Neuronal stem cell (in vitro differentiated cells): ENCODE data around the gene HOXC10.

Experiments used
- DNase-seq: peaks from one replicate; pipeline ENCODE4 v3.0.0-alpha.2; 2013; ENCODE audit warnings: low spot score
- H2AFZ ChIP-seq: one replicate; pipeline ENCODE4 v1.6.1; 2013; ENCODE audit warnings: mild to moderate bottlenecking, low read length, inconsistent platforms
- H2AK5ac ChIP-seq: 2 replicates; pipeline ENCODE4 v1.6.1; 2013; ENCODE audit warnings: low read depth, mild to moderate bottlenecking, inconsistent platforms, low read length, moderate library complexity, mixed read lengths
- H2BK120ac ChIP-seq: 2 replicates; pipeline ENCODE4 v1.6.1; 2013; ENCODE audit warnings: low read depth, mild to moderate bottlenecking, inconsistent platforms, low read length, moderate library complexity, mixed read lengths
- H2BK12ac ChIP-seq: one replicate; pipeline ENCODE4 v1.6.1; 2013; ENCODE audit warnings: low read length, inconsistent platforms
- H2BK15ac ChIP-seq: 2 replicates; pipeline ENCODE4 v1.6.1; 2013; ENCODE audit warnings: mild to moderate bottlenecking, low read length, inconsistent platforms, mixed read lengths
- H2BK5ac ChIP-seq: one replicate; pipeline ENCODE4 v1.6.1; 2013; ENCODE audit warnings: inconsistent platforms, mild to moderate bottlenecking, low read length, moderate library complexity
- H3K14ac ChIP-seq: one replicate; pipeline ENCODE4 v1.6.1; 2013; ENCODE audit warnings: low read length, inconsistent platforms
- H3K18ac ChIP-seq: 2 replicates; pipeline ENCODE4 v1.6.1; 2013; ENCODE audit warnings: low read length, inconsistent platforms
- H3K23ac ChIP-seq: 2 replicates; pipeline ENCODE4 v1.6.1; 2013; ENCODE audit warnings: low read depth, mild to moderate bottlenecking, mixed read lengths, low read length, inconsistent platforms; ENCODE audit not compliant: poor library complexity
- H3K27ac ChIP-seq: replicated peaks from 3 replicates; pipeline ENCODE4 v1.5.1; 2013; ENCODE audit warnings: low read length, inconsistent platforms
- H3K27me3 ChIP-seq, 3 experiments: 2 replicates each; pipeline ENCODE4 v1.6.1; 2013; ENCODE audit warnings: low read length in 3 of 3, mild to moderate bottlenecking in 2 of 3, inconsistent platforms in 1 of 3, low read depth in 1 of 3, mixed read lengths in 1 of 3, moderate library complexity in 1 of 3; ENCODE audit not compliant: control insufficient read depth in 3 of 3, insufficient read depth in 3 of 3
- H3K36me3 ChIP-seq, 2 donors: replicated peaks in 1 of 2; 2 replicates each; pipeline ENCODE4 v1.6.1; 2013; ENCODE audit warnings: low read length in 2 of 2; ENCODE audit not compliant: control insufficient read depth in 2 of 2, insufficient read depth in 2 of 2
- H3K4ac ChIP-seq: 2 replicates; pipeline ENCODE4 v1.6.1; 2013; ENCODE audit warnings: inconsistent platforms, mild to moderate bottlenecking, low read length, moderate library complexity
- H3K4me1 ChIP-seq, 2 donors: 1 replicate in 1 of 2; 2 replicates in 1 of 2; pipeline ENCODE4 v1.6.1; 2013; ENCODE audit warnings: low read length in 2 of 2, low read depth in 1 of 2; ENCODE audit not compliant: control insufficient read depth in 2 of 2, insufficient read depth in 1 of 2
- H3K4me2 ChIP-seq: one replicate; pipeline ENCODE4 v1.6.1; 2013; ENCODE audit warnings: mild to moderate bottlenecking, low read length, inconsistent platforms; ENCODE audit not compliant: insufficient read depth, poor library complexity, severe bottlenecking
- H3K4me3 ChIP-seq, 2 donors: 2 replicates each; pipeline ENCODE4 v1.5.1; 2013; ENCODE audit warnings: low read length in 2 of 2, mild to moderate bottlenecking in 2 of 2, inconsistent platforms in 1 of 2, moderate library complexity in 1 of 2
- H3K79me1 ChIP-seq: one replicate; pipeline ENCODE4 v1.6.1; 2013; ENCODE audit warnings: low read depth, mild to moderate bottlenecking, inconsistent platforms, low read length, moderate library complexity
- H3K9ac ChIP-seq: one replicate; pipeline ENCODE4 v1.6.1; 2013; ENCODE audit warnings: mild to moderate bottlenecking, low read depth, low read length, inconsistent platforms; ENCODE audit not compliant: poor library complexity
- H3K9me3 ChIP-seq, 2 donors: replicated peaks in 1 of 2; 2 replicates each; pipeline versions ENCODE3 to v1.6.1; 2013; ENCODE audit warnings: low read length in 2 of 2, mild to moderate bottlenecking in 2 of 2, inconsistent platforms in 1 of 2, low read depth in 1 of 2, mixed read lengths in 1 of 2, moderate library complexity in 1 of 2; ENCODE audit not compliant: control insufficient read depth in 2 of 2, insufficient read depth in 1 of 2
- H4K8ac ChIP-seq: one replicate; pipeline ENCODE4 v1.6.1; 2013; ENCODE audit warnings: low read depth, mild to moderate bottlenecking, inconsistent platforms, low read length, moderate library complexity
- H4K91ac ChIP-seq: one replicate; pipeline ENCODE4 v1.6.1; 2013; ENCODE audit warnings: low read length, low read depth, mild to moderate bottlenecking, inconsistent platforms; ENCODE audit not compliant: poor library complexity
- WGBS, 2 donors: extraction: QIAGEN DNeasy Blood & Tissue Kit; methylation state at CpG; one replicate each; pipeline ENCODE4 v1.1.7; 2013; ENCODE audit warnings: missing lambda C conversion rate in 2 of 2, mixed read lengths in 1 of 2; ENCODE audit not compliant: insufficient read length in 2 of 2, insufficient replicate concordance in 1 of 2; ENCODE audit errors: extremely low coverage in 2 of 2; 5-methylcytosine and 5-hydroxymethylcytosine counted together

HOXC10 gene

DNA sequence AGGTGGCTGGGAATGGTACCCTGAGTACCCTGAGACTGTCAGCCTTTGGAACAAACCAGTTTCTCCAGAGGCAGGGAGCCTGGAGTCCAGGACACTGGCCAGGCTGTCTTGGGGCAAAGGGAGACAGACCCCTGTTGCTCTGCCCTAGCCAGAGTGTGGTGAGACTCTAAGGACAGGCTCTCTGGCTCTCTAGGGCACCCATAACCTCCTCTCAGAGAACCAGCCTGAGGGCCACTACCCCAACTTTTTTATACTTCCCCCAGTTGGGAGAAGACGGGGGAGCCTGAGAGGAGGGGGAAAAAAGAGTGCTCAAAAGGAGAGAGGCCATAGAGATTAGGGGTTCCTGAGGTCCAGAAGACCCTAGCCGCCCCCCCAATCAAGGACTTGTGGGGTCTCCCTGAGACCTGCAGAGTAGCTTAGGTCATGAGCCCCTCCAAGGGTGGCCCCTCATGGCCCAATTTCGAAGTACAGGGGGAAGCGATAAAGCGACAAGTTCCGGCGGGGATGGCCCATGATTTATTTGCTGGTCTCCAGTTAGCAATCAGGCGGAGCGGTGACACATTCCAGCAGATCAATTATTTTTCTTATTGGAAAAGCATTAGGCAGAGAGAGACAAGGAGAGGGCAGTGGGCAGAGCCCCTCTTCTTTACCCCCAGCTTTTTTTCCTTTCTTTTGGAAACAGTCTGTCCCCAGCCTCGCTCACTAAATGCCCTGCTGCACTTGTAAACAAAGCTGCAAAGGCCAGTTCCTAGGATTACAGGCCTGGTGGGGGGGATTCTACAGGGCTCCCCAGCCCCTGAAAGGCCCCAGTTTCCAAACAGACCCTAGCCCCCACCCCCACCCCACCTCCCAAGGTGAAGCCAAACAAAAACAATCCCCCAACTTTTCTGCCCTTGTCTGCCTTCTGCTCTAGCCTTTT is 25.4 kb downstream of the HOXC10 start:
- Histone ChIP-seq H2BK120ac (no peak overlapping the region), H3K14ac (no peak overlapping the region), H3K9ac (no peak overlapping the region), H2BK12ac (no peak overlapping the region), H2BK15ac (no peak overlapping the region), H3K27ac (no peak overlapping the region), H4K8ac (no peak overlapping the region), H3K23ac (no peak overlapping the region), H3K4me2 (no peak overlapping the region), H3K4ac (no peak overlapping the region), H3K27me3 (peaks cover 57 to 95% (median 94%) of the 10 kb centered on the region in 3 experiments), H3K18ac (no peak overlapping the region), H3K4me1 (no peaks in the 10 kb centered on the region), H2AK5ac (no peak overlapping the region), H3K36me3 (no peaks in the 10 kb centered on the region), H2BK5ac (no peak overlapping the region), H4K91ac (no peak overlapping the region), H3K4me3 (no peak overlapping the region), H3K79me1 (peaks cover 2% of the 10 kb centered on the region), H3K9me3 (no peaks in the 10 kb centered on the region), H2AFZ (no peak overlapping the region)
- DNase-seq = no peak
- no CpG with 5 or more reads among the region's 10 CpGs for WGBS, 2 donors

DNA sequence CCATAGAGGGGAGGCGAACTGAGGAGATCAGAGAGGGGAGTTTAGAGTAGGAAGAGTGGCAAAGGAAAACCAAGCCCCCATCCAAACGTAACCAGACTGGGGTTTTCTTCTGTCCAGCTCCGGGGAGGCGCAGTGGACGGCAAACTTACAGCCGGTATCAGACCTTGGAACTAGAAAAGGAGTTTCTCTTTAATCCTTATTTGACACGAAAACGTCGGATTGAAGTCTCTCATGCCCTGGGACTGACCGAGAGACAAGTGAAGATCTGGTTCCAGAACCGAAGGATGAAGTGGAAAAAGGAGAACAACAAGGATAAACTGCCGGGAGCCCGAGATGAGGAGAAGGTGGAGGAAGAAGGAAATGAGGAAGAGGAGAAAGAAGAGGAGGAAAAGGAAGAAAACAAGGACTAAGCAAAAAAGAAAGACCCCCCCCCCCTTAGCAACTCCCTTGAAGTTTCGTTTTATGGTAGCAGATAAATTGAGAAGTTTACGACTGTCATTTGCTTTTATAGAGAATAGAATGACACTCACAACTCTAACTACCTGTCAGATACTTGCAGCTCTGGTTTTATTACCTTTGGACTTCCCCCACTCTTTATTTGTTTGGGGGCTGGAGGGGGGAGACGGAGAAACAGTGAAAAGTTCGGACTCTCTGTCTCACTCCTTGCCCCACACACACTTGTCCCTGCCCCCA is 26.2 kb downstream of the HOXC10 start:
- H3K4me1 ChIP-seq = no peaks in the 10 kb centered on the region
- H3K27ac ChIP-seq = no peak overlapping the region
- H3K4me2 ChIP-seq = no peak overlapping the region
- no peak overlapping the region for H3K4me3 ChIP-seq
- H2BK15ac ChIP-seq = no peak overlapping the region
- WGBS, 2 donors = no CpG with 5 or more reads among the region's 17 CpGs
- H2BK12ac ChIP-seq = no peak overlapping the region
- H2AFZ ChIP-seq = no peak overlapping the region
- no peak overlapping the region for H4K8ac ChIP-seq
- DNase-seq = no peak
- H3K9ac ChIP-seq = no peak overlapping the region
- H2AK5ac ChIP-seq = no peak overlapping the region
- no peak overlapping the region for H2BK120ac ChIP-seq
- peaks cover 56 to 96% (median 94%) of the 10 kb centered on the region in 3 experiments for H3K27me3 ChIP-seq
- no peak overlapping the region for H3K14ac ChIP-seq
- no peaks in the 10 kb centered on the region for H3K9me3 ChIP-seq
- H2BK5ac ChIP-seq = no peak overlapping the region
- no peak overlapping the region for H4K91ac ChIP-seq
- H3K23ac ChIP-seq = no peak overlapping the region
- H3K4ac ChIP-seq = no peak overlapping the region
- no peaks in the 10 kb centered on the region for H3K36me3 ChIP-seq
- peaks cover 2% of the 10 kb centered on the region for H3K79me1 ChIP-seq
- H3K18ac ChIP-seq = no peak overlapping the region

DNA sequence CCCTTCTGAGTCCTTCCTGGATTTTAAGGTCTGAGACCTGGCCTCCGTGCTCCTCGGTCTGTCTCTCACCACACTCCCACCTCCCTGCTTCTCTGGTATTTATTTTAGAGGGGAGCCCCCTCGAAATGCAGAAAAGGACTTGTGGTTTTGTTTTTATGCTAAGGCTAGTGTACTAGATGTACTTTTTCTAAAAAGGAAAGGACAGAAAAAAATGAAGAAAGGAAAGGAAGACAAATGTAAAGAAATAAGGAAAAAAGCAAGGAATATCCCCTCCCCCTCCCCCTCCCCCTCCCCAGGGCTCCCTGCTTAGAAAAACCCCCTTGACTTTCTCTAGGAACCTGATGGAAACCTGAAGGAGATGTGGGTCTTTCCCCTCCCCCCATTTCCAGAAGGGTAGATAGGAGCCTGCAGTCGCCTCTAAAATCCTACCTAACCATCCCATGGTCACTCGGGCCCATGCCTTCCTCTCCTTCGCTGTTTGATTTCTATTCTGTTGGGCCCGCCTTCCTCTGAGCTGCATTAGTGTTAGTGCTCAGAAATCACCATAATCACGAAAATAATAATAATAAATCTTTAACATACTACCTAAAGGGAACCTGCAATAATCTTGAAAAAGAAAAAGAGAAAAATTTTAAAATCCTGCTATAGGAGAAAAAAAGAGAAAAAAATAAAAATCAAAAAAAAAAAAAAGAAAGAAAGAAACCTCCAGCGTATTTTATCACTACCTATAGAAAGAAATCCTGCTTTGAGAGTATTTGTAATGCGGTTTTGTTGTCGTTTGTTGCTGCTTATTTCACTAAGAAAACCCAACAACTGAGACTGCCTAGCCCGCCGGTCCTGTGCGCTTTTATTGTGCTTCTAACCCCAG is 27.0 kb downstream of the HOXC10 start:
- Histone ChIP-seq H2BK120ac (no peak overlapping the region), H4K91ac (no peak overlapping the region), H3K9me3 (no peaks in the 10 kb centered on the region), H3K27ac (no peak overlapping the region), H2BK12ac (no peak overlapping the region), H2AFZ (no peak overlapping the region), H2BK15ac (no peak overlapping the region), H4K8ac (no peak overlapping the region), H3K4me3 (no peak overlapping the region), H3K9ac (no peak overlapping the region), H3K4me2 (no peak overlapping the region), H2BK5ac (no peak overlapping the region), H2AK5ac (no peak overlapping the region), H3K36me3 (no peaks in the 10 kb centered on the region), H3K18ac (no peak overlapping the region), H3K4ac (no peak overlapping the region), H3K14ac (no peak overlapping the region), H3K79me1 (peaks cover 2% of the 10 kb centered on the region), H3K27me3 (peaks cover 54 to 96% (median 94%) of the 10 kb centered on the region in 3 experiments), H3K4me1 (no peaks in the 10 kb centered on the region), H3K23ac (no peak overlapping the region)
- no CpG with 5 or more reads among the region's 14 CpGs for WGBS, 2 donors
- no peak for DNase-seq
